Measurements from ENCODE around the gene ARHGAP18. TPM values are rescaled to one million over a fixed set of nuclear protein-coding genes. Genes with fewer than 3 reads are reported as not detected.

Gene ARHGAP18
- total and polyA plus RNA-seq, 8 donors = 8.2 to 41.0 (median 27.2) TPM

GRCh38 chr6:129659590-129660345 is 50.2 kb downstream of the ARHGAP18 start:
- no peak for DNase-seq
- Histone ChIP-seq H3K9me3 (no peaks in the 10 kb centered on the region), H3K36me3 (no peaks in the 10 kb centered on the region), H3K4me1 (peaks cover 12 to 52% (median 28%) of the 10 kb centered on the region in 3 donors), H3K4me3 (peak overlapping the region in 1 of 4 donors; percentile 2), H3K27ac (no peak overlapping the region), H3K27me3 (no peaks in the 10 kb centered on the region)
- 67 to 76% methylated on average over 14 of the region's 14 CpGs for WGBS, 2 donors
- no peak for FAIRE-seq
- TF ChIP-seq CTCF (IDR thresholded peaks at IDR 0.05) = no peak
- ATAC-seq = peak in 2 of 4 donors; percentile 11 to 18
- intact Hi-C loops (cut with DNase I) = loop anchor here in 1 of 3 donors (10.0 kb wide), 1 partner anchor 45 kb away; no protein-coding TSS in a partner anchor

GRCh38 chr6:129659167-129659566 is 50.8 kb downstream of the ARHGAP18 start:
- intact Hi-C loops (cut with DNase I) = loop anchor here in 1 of 3 donors (10.0 kb wide), 1 partner anchor 46 kb away; no protein-coding TSS in a partner anchor
- Histone ChIP-seq H3K4me1 (peaks cover 8 to 46% (median 28%) of the 10 kb centered on the region in 3 donors), H3K4me3 (no peak overlapping the region), H3K27me3 (no peaks in the 10 kb centered on the region), H3K36me3 (no peaks in the 10 kb centered on the region), H3K9me3 (no peaks in the 10 kb centered on the region), H3K27ac (no peak overlapping the region)
- ATAC-seq (no peak), FAIRE-seq (no peak), DNase-seq (no peak)
- WGBS, 2 donors = 69 to 70% methylated on average over 3 of the region's 3 CpGs
- no peak for TF ChIP-seq CTCF (IDR thresholded peaks at IDR 0.05)

- intact Hi-C loops (cut with DNase I) = loop anchor here in 1 of 3 donors (10.0 kb wide), 1 partner anchor 47 kb away; no protein-coding TSS in a partner anchor
- FAIRE-seq = no peak
- TF ChIP-seq CTCF (IDR thresholded peaks at IDR 0.05) = no peak
These were observed 52.5 kb downstream of the ARHGAP18 start for GRCh38 chr6:129657483-129657882.

GRCh38 chr6:129655334-129655733 is 54.6 kb downstream of the ARHGAP18 start:
- peak overlapping the region in 3 of 4 donors; percentile 25 to 60 (median 57) for H3K27ac ChIP-seq
- no peak for TF ChIP-seq CTCF (IDR thresholded peaks at IDR 0.05)
- FAIRE-seq = no peak
- peaks cover 13 to 37% (median 32%) of the 10 kb centered on the region in 3 donors for H3K4me1 ChIP-seq
- no peaks in the 10 kb centered on the region for H3K36me3 ChIP-seq
- no peak overlapping the region for H3K4me3 ChIP-seq
- 39 to 50% methylated on average over 1 of the region's 1 CpG for WGBS, 2 donors
- peak; percentile 44 to 76 (median 70) for ATAC-seq
- intact Hi-C loops (cut with DNase I) = loop anchor here in 1 of 3 donors (10.0 kb wide), 1 partner anchor 49 kb away; no protein-coding TSS in a partner anchor
- H3K9me3 ChIP-seq = no peaks in the 10 kb centered on the region
- no peak for DNase-seq
- no peaks in the 10 kb centered on the region for H3K27me3 ChIP-seq

More at GRCh38 chr6:129657483-129657882, 52.5 kb downstream of the ARHGAP18 start:
- DNase-seq (no peak), ATAC-seq (no peak)
- H3K27me3 ChIP-seq = no peaks in the 10 kb centered on the region
- H3K36me3 ChIP-seq = no peaks in the 10 kb centered on the region
- H3K9me3 ChIP-seq = no peaks in the 10 kb centered on the region
- H3K27ac ChIP-seq = no peak overlapping the region
- WGBS, 2 donors = 93 to 94% methylated on average over 3 of the region's 3 CpGs
- no peak overlapping the region for H3K4me3 ChIP-seq
- H3K4me1 ChIP-seq = peaks cover 12 to 43% (median 26%) of the 10 kb centered on the region in 3 donors
